Inflammatory macrophage treated with lipopolysaccharide for 1 hour (primary cell): Measurements from ENCODE around the gene LRRC23.

Source experiments
- DNase-seq, 2 donors: peaks; one replicate each; pipeline ENCODE4 v3.0.0-alpha.2; 2020 to 2022

Gene LRRC23

GRCh38 chr12:6928022-6928702, 23.5 kb downstream of the LRRC23 start:
- DNase-seq, result no peak

- DNase-seq, result no peak
These were observed 24.2 kb downstream of the LRRC23 start for GRCh38 chr12:6928703-6929407.

GRCh38 chr12:6929466-6930452, 25.1 kb downstream of the LRRC23 start:
- DNase-seq, result no peak

GRCh38 chr12:6932766-6933165, 28.1 kb downstream of the LRRC23 start:
- DNase-seq, result no peak

GRCh38 chr12:6934110-6934509, 29.5 kb downstream of the LRRC23 start:
- DNase-seq, result no peak

GRCh38 chr12:6935371-6936193, 31.0 kb downstream of the LRRC23 start:
- peak; percentile 61 to 84 for DNase-seq

- DNase-seq, result peak in 1 of 2 donors; percentile 37
These were observed 31.6 kb downstream of the LRRC23 start for GRCh38 chr12:6936194-6936635.

- no peak for DNase-seq
These were observed 32.2 kb downstream of the LRRC23 start for GRCh38 chr12:6936636-6937480.

GRCh38 chr12:6937481-6938352, 33.1 kb downstream of the LRRC23 start:
- DNase-seq, result peak; percentile 82 to 93

- DNase-seq, result no peak
These were observed 34.0 kb downstream of the LRRC23 start for GRCh38 chr12:6938353-6939190.

- DNase-seq, result no peak
These were observed 34.5 kb downstream of the LRRC23 start for GRCh38 chr12:6939191-6939540.

GRCh38 chr12:6941267-6941666, 36.6 kb downstream of the LRRC23 start:
- DNase-seq, result no peak

- no peak for DNase-seq
These were observed 37.2 kb downstream of the LRRC23 start for GRCh38 chr12:6941782-6942181.

- DNase-seq, result no peak
These were observed 37.7 kb downstream of the LRRC23 start for GRCh38 chr12:6942331-6942665.

- peak; percentile 81 to 86 for DNase-seq
These were observed 38.7 kb downstream of the LRRC23 start for GRCh38 chr12:6943389-6943721.

GRCh38 chr12:6943722-6944380, 39.2 kb downstream of the LRRC23 start, which contains the start of the genes C12orf57 and RNU7-1:
Gene C12orf57, plus strand, starts transcription at chr12:6944022. Its CDS starts 100 bp downstream, at chr12:6944122.
Gene RNU7-1, plus strand, starts transcription at chr12:6943816.
- peak; percentile 85 to 91 for DNase-seq

GRCh38 chr12:6944381-6945186, 40.0 kb downstream of the LRRC23 start:
- DNase-seq, result peak; percentile 75 to 92

GRCh38 chr12:6945613-6946012, 41.0 kb downstream of the LRRC23 start:
- DNase-seq, result no peak
